Tibial artery (tissue), 4 donors: ENCODE results near the gene DNAH9.

Experiments used
- DNase-seq, 2 donors: peaks; one replicate each; pipeline ENCODE4 v3.0.0-alpha.2; 2019
- H3K27ac ChIP-seq, 2 donors: fragments of 200-600 bp; sonication (generic) in 1 of 2; 1 replicate in 1 of 2; 2 replicates in 1 of 2; pipeline ENCODE4 v1.5.1; 2018 to 2019; ENCODE audit warnings: mild to moderate bottlenecking in 1 of 2
- H3K27me3 ChIP-seq, 2 donors: fragments of 200-600 bp; sonication (generic) in 1 of 2; one replicate each; pipeline versions ENCODE4 v1.5.1 to v1.6.0; 2016 to 2019
- H3K36me3 ChIP-seq, 3 donors: fragments of 200-600 bp; sonication (generic) in 2 of 3; one replicate each; pipeline ENCODE4 v1.5.1; 2016 to 2019; ENCODE audit warnings: mild to moderate bottlenecking in 2 of 3
- H3K4me1 ChIP-seq, 4 donors: fragments of 200-600 bp; sonication (generic) in 2 of 4; 1 replicate in 3 of 4; 2 replicates in 1 of 4; pipeline ENCODE4 v1.5.1; 2016 to 2019
- H3K4me3 ChIP-seq, 2 donors: fragments of 200-600 bp; sonication (generic) in 1 of 2; 1 replicate in 1 of 2; 2 replicates in 1 of 2; pipeline ENCODE4 v1.5.1; 2018 to 2019; ENCODE audit warnings: mild to moderate bottlenecking in 2 of 2
- H3K9me3 ChIP-seq, 3 donors: fragments of 200-600 bp; sonication (generic) in 1 of 3; one replicate each; pipeline ENCODE4 v1.5.1; 2016 to 2019
- intact Hi-C: fragments of 100-400 bp; cut with DNase I; formaldehyde crosslinking; loops from one replicate; pipeline ENCODE4 v1.15.0; 2023; ENCODE audit warnings: low total_unique reads
- TF ChIP-seq, protein P1 (sequence below), 2 experiments: fragments of 200-600 bp in 1 of 2; fragments of 450-650 bp in 1 of 2; IDR thresholded peaks; one replicate each; pipeline ENCODE4 v1.5.1; 2017 to 2019; ENCODE audit warnings: antibody characterized with exemption in 2 of 2, mild to moderate bottlenecking in 1 of 2, moderate library complexity in 1 of 2

Gene DNAH9

GRCh38 chr17:11979795-11980194 lies 381.5 kb downstream of the DNAH9 start:
- Histone ChIP-seq H3K9me3 (no peaks in the 10 kb centered on the region), H3K27ac (no peak overlapping the region), H3K4me3 (no peak overlapping the region), H3K27me3 (no peaks in the 10 kb centered on the region), H3K4me1 (no peaks in the 10 kb centered on the region), H3K36me3 (peaks cover 34 to 44% (median 39%) of the 10 kb centered on the region in 3 donors)
- TF ChIP-seq, protein P1, sequence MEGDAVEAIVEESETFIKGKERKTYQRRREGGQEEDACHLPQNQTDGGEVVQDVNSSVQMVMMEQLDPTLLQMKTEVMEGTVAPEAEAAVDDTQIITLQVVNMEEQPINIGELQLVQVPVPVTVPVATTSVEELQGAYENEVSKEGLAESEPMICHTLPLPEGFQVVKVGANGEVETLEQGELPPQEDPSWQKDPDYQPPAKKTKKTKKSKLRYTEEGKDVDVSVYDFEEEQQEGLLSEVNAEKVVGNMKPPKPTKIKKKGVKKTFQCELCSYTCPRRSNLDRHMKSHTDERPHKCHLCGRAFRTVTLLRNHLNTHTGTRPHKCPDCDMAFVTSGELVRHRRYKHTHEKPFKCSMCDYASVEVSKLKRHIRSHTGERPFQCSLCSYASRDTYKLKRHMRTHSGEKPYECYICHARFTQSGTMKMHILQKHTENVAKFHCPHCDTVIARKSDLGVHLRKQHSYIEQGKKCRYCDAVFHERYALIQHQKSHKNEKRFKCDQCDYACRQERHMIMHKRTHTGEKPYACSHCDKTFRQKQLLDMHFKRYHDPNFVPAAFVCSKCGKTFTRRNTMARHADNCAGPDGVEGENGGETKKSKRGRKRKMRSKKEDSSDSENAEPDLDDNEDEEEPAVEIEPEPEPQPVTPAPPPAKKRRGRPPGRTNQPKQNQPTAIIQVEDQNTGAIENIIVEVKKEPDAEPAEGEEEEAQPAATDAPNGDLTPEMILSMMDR (IDR thresholded peaks at IDR 0.05): no peak
- intact Hi-C loops: no loop called here
- no peak for DNase-seq

DNA sequence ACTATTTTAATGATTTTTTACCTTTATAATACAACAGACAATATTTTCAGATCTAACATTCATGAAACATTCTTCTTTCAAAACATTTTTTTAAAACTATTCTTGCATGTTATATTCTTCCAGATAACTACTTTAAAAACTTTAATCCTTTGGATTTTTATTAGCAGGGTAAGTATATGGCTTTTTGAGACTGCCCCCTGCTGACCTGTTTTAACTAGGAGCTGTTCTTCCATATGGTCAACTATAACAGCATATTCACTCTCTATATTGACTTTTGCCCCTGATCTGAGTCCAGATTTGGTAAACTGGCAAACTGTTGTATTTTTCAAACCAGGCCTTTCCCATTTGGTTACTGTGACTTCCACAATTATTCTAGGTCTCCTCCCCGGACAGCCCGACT lies 382.5 kb downstream of the DNAH9 start:
- Histone ChIP-seq H3K4me3 (no peak overlapping the region), H3K27ac (no peak overlapping the region), H3K4me1 (no peaks in the 10 kb centered on the region), H3K9me3 (no peaks in the 10 kb centered on the region), H3K27me3 (no peaks in the 10 kb centered on the region), H3K36me3 (peaks cover 39 to 44% (median 41%) of the 10 kb centered on the region in 3 donors)
- intact Hi-C loops: no loop called here
- no peak for DNase-seq
- TF ChIP-seq, protein P1 (IDR thresholded peaks at IDR 0.05): no peak

DNA sequence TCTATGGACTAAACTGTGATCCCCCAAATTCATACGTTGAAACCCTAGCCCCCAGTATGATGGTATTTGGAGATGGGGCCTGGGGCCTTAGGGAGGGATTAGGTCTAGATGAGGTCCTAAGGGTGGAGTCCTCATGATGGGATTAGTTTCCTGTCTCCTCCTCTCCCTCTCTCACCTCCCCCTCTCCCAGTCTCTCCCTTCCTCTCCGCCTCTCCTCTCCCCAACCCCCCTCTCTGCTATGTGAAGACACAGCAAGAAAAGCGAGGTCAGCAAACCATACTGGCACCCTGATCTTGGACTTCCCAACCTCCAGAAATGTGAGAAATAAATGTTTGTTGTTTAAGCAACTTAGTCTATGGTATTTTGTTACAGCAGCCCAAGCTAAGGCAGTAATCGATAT lies 383.6 kb downstream of the DNAH9 start:
- Histone ChIP-seq H3K4me3 (no peak overlapping the region), H3K9me3 (no peaks in the 10 kb centered on the region), H3K4me1 (peaks cover 0 to 4% (median 0%) of the 10 kb centered on the region in 4 donors), H3K36me3 (peaks cover 37 to 42% (median 41%) of the 10 kb centered on the region in 3 donors), H3K27ac (no peak overlapping the region), H3K27me3 (no peaks in the 10 kb centered on the region)
- intact Hi-C loops: no loop called here
- TF ChIP-seq, protein P1 (IDR thresholded peaks at IDR 0.05): no peak
- DNase-seq: no peak

GRCh38 chr17:11986179-11986941 lies 388.1 kb downstream of the DNAH9 start:
- peak; percentile 48 to 68 for DNase-seq
- H3K36me3 ChIP-seq: peaks cover 26 to 48% (median 43%) of the 10 kb centered on the region in 3 donors
- H3K9me3 ChIP-seq: no peaks in the 10 kb centered on the region
- H3K4me3 ChIP-seq: no peak overlapping the region
- H3K27ac ChIP-seq: no peak overlapping the region
- H3K27me3 ChIP-seq: no peaks in the 10 kb centered on the region
- TF ChIP-seq, protein P1 (IDR thresholded peaks at IDR 0.05): no peak
- peaks cover 0 to 4% (median 0%) of the 10 kb centered on the region in 4 donors for H3K4me1 ChIP-seq
- intact Hi-C loops: no loop called here

GRCh38 chr17:11986942-11987329 lies 388.7 kb downstream of the DNAH9 start:
- intact Hi-C loops: no loop called here
- Histone ChIP-seq H3K4me1 (peaks cover 0 to 4% (median 0%) of the 10 kb centered on the region in 4 donors), H3K36me3 (peaks cover 25 to 52% (median 49%) of the 10 kb centered on the region in 3 donors), H3K27ac (no peak overlapping the region), H3K4me3 (no peak overlapping the region), H3K27me3 (no peaks in the 10 kb centered on the region), H3K9me3 (no peaks in the 10 kb centered on the region)
- TF ChIP-seq, protein P1 (IDR thresholded peaks at IDR 0.05): peak; percentile 49 to 65
- DNase-seq: no peak
